Stomach (tissue), 9 donors: ENCODE data around the gene ATG4D. TPM values are rescaled to one million over a fixed set of nuclear protein-coding genes. Genes with fewer than 3 reads are reported as not detected.
A peak's percentile ranks its signal among the peaks of the same experiment; 100 is the strongest.

Source experiments
- DNase-seq, 2 donors: peaks; one replicate each; pipeline versions ENCODE4 v3.0.0 to v3.0.0-alpha.2; 2013 to 2019
- H3K27ac ChIP-seq, 5 donors: fragments of 200-600 bp in 4 of 5; sonication (generic) in 4 of 5; one replicate each; pipeline ENCODE4 v1.5.1; 2013 to 2019; ENCODE audit warnings: mild to moderate bottlenecking in 1 of 5, moderate library complexity in 1 of 5
- H3K27me3 ChIP-seq, 3 donors: fragments of 200-600 bp; sonication (generic); one replicate each; pipeline ENCODE4 v1.5.1; 2017 to 2019; ENCODE audit warnings: mixed run types in 1 of 3
- H3K36me3 ChIP-seq, 4 donors: fragments of 200-600 bp; sonication (generic); 1 replicate in 3 of 4; 2 replicates in 1 of 4; pipeline ENCODE4 v1.5.1; 2016 to 2019
- H3K4me1 ChIP-seq, 4 donors: fragments of 200-600 bp; sonication (generic); one replicate each; pipeline ENCODE4 v1.5.1; 2016 to 2019
- H3K4me3 ChIP-seq, 4 donors: fragments of 200-600 bp; sonication (generic) in 3 of 4; one replicate each; pipeline ENCODE4 v1.5.1; 2016 to 2019; ENCODE audit warnings: mild to moderate bottlenecking in 1 of 4
- H3K9me3 ChIP-seq, 4 donors: fragments of 200-600 bp; sonication (generic); one replicate each; pipeline ENCODE4 v1.5.1; 2016 to 2019
- CTCF ChIP-seq, 7 experiments: fragments of 450-650 bp in 4 of 7; fragments of 200-600 bp in 3 of 7; sonication (generic) in 3 of 7; IDR thresholded peaks; one replicate each; pipeline ENCODE4 v1.5.1; 2016 to 2019; ENCODE audit warnings: antibody characterized with exemption in 7 of 7, control low read depth in 2 of 7, mild to moderate bottlenecking in 1 of 7
- EP300 ChIP-seq: sonication (generic); formaldehyde crosslinking; IDR thresholded peaks from one replicate; pipeline ENCODE4 v1.6.1; 2017; ENCODE audit warnings: antibody characterized with exemption
- POLR2A ChIP-seq, 4 donors: fragments of 450-650 bp; IDR thresholded peaks; one replicate each; pipeline ENCODE4 v1.6.1; 2016; ENCODE audit warnings: antibody characterized with exemption in 4 of 4, control low read depth in 2 of 4, mild to moderate bottlenecking in 1 of 4, moderate library complexity in 1 of 4
- POLR2AphosphoS5 ChIP-seq, 3 donors: sonication (generic); formaldehyde crosslinking; IDR thresholded peaks; one replicate each; pipeline ENCODE4 v1.6.1; 2016; ENCODE audit warnings: antibody characterized with exemption in 3 of 3
- WGBS, 5 donors: extraction: QIAGEN DNeasy Blood & Tissue Kit in 3 of 5; methylation state at CpG; one replicate each; pipeline versions ENCODE4 v1.1.5 to v1.1.7; 2013 to 2018; 5-methylcytosine and 5-hydroxymethylcytosine counted together
- intact Hi-C: fragments of 100-400 bp; cut with DNase I; formaldehyde crosslinking; loops from one replicate; pipeline ENCODE4 v1.15.1; 2023; ENCODE audit warnings: low total_unique reads
- polyA plus RNA-seq, 3 donors: library from polyadenylated mRNA; stranded (reverse); fragments of 200-250 nt; gene quantifications; one replicate each; pipeline ENCODE4 v1.2.3, GENCODE V29; 2013
- total RNA-seq, 5 donors: library from RNA; depleted of rRNA; stranded (reverse); fragments of >200 nt; gene quantifications; one replicate each; pipeline versions ENCODE4 v1.1.0 to v1.2.3, GENCODE V29; 2014 to 2016
- donor health status: healthy with polysubstance abuse.
- donor health status: Bipolar disorder and iron deficiency.
- donor health status: healthy.

The ATG4D gene
- total and polyA plus RNA-seq, 8 donors: 2.3 to 336 (median 26.7) TPM

GRCh38 chr19:10513223-10513622 lies 30.5 kb upstream of the ATG4D start:
- Histone ChIP-seq H3K4me3 (no peak overlapping the region), H3K27ac (no peak overlapping the region), H3K36me3 (no peaks in the 10 kb centered on the region), H3K9me3 (no peaks in the 10 kb centered on the region), H3K4me1 (peaks cover 23 to 36% (median 33%) of the 10 kb centered on the region in 4 donors), H3K27me3 (peaks cover 31 to 98% (median 74%) of the 10 kb centered on the region in 3 donors)
- WGBS, 5 donors: 77 to 85% (median 80%) methylated on average over 7 of the region's 7 CpGs
- TF ChIP-seq EP300: no peak
- TF ChIP-seq POLR2A (IDR thresholded peaks at IDR 0.05): no peak
- no peak for TF ChIP-seq CTCF (IDR thresholded peaks at IDR 0.05)
- no peak for TF ChIP-seq POLR2AphosphoS5 (IDR thresholded peaks at IDR 0.05)
- no peak for DNase-seq
- intact Hi-C loops: no loop called here

- peak in 1 of 2 donors; percentile 46 for DNase-seq
- Histone ChIP-seq H3K27me3 (peaks cover 31 to 100% (median 85%) of the 10 kb centered on the region in 3 donors), H3K36me3 (no peaks in the 10 kb centered on the region), H3K4me3 (peak overlapping the region in 1 of 4 donors; percentile 6), H3K9me3 (no peaks in the 10 kb centered on the region), H3K27ac (no peak overlapping the region), H3K4me1 (peaks cover 28 to 45% (median 41%) of the 10 kb centered on the region in 4 donors)
- WGBS, 5 donors: 7 to 18% (median 10%) methylated on average over 45 to 107 of the region's 107 CpGs
- TF ChIP-seq CTCF (IDR thresholded peaks at IDR 0.05) (no peak), POLR2A (IDR thresholded peaks at IDR 0.05) (no peak), POLR2AphosphoS5 (IDR thresholded peaks at IDR 0.05) (no peak), EP300 (no peak)
- intact Hi-C loops: no loop called here
These were observed 29.2 kb upstream of the ATG4D start for GRCh38 chr19:10514211-10515145.

- WGBS, 5 donors: 86 to 97% (median 89%) methylated on average over 5 of the region's 5 CpGs
- TF ChIP-seq POLR2A (IDR thresholded peaks at IDR 0.05) (no peak), POLR2AphosphoS5 (IDR thresholded peaks at IDR 0.05) (no peak), EP300 (no peak), CTCF (IDR thresholded peaks at IDR 0.05) (no peak)
- peaks cover 31 to 100% (median 80%) of the 10 kb centered on the region in 3 donors for H3K27me3 ChIP-seq
- intact Hi-C loops: no loop called here
- no peak for DNase-seq
- H3K36me3 ChIP-seq: no peaks in the 10 kb centered on the region
- no peak overlapping the region for H3K4me3 ChIP-seq
- H3K27ac ChIP-seq: no peak overlapping the region
- no peaks in the 10 kb centered on the region for H3K9me3 ChIP-seq
- H3K4me1 ChIP-seq: peaks cover 28 to 43% (median 38%) of the 10 kb centered on the region in 4 donors
These were observed 27.7 kb upstream of the ATG4D start for GRCh38 chr19:10516064-10516385.

GRCh38 chr19:10516671-10517286 lies 26.9 kb upstream of the ATG4D start:
- Histone ChIP-seq H3K36me3 (no peaks in the 10 kb centered on the region), H3K27ac (no peak overlapping the region), H3K9me3 (no peaks in the 10 kb centered on the region), H3K4me3 (peak overlapping the region; percentile 15 to 43 (median 24)), H3K4me1 (peaks cover 28 to 51% (median 45%) of the 10 kb centered on the region in 4 donors), H3K27me3 (peaks cover 31 to 100% (median 75%) of the 10 kb centered on the region in 3 donors)
- WGBS, 5 donors: 38 to 59% (median 43%) methylated on average over 5 to 10 of the region's 10 CpGs
- no peak for DNase-seq
- intact Hi-C loops: no loop called here
- TF ChIP-seq EP300 (no peak), CTCF (IDR thresholded peaks at IDR 0.05) (no peak), POLR2AphosphoS5 (IDR thresholded peaks at IDR 0.05) (no peak)
